Left hindlimb (tissue), 1 donor: ENCODE measurements around the gene XYLT1.

Experiments
- DNase-seq: peaks from one replicate; pipeline ENCODE4 v3.0.0-alpha.2; 2018

The XYLT1 gene

GRCh38 chr16:17454162-17454730 lies 16.5 kb downstream of the XYLT1 start:
- no peak for DNase-seq

DNA sequence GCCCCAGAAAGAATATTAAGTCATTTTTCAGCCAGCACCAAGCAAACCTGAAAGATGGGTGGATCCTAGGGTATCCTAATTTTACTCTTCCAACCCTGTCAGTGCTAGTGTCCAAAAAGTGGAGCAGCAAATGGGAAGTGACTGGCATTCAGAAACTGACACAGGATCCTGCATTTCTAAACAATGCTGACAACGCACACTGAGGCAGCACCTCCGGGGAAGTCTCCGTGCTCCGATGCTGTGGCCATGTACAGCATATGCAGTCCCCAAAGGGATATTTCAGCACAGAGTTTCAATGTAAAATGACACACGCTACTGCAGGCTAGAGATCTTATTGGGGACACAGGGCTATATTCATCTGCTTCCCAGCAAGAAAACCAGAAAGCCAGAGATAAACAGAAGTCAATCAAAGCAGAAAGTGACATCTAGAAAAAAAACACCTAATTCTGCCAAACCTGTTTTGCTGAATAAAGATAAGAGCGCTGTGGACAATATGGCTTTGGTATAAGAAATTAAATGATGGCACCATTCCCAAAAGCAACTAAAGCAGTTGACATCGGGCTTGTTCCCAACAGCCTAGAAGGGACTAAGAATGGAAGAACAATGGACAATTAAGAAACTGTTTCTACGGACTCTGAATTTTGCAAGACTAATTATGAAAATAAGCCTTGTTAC lies 17.3 kb downstream of the XYLT1 start:
- DNase-seq, result no peak

DNA sequence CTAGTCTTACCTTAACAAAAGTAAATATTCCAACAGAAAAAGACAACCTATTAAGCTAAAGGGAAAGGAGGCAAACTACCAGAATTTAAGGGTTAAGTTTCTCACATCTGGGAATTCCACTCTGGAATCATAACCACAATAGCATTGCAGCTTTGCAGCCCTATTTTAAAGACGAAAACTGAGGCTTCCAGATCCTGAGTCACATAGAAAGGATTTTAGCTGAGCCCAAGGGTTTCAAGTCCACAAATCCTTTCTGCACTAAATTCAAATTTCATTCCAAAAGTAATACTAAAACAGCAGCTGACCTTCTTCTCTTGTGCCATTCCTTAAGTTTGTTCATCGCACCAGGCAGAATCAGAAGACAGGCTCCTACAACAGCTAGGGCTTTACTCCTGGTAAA lies 17.8 kb downstream of the XYLT1 start:
- no peak for DNase-seq

DNA sequence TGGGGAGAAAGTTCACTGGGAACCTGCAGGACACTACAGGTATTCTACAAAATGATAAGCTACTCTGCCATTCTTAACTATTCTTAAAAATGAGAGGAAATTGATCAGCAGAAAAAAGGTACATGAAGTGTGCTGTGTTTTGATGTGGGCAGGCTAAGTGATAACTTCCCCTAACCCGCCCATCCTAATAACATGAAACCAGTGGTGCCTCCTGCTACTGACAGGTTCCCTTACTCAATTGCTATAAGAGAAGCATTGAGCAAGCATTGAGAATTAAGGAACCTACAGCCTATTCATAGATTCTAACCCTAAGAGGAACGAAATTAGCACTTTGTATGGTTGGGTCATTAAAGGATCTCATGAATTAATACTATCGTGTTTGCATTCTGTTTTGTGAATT lies 18.9 kb downstream of the XYLT1 start:
- DNase-seq, result no peak

- no peak for DNase-seq
Measured at GRCh38 chr16:17450291-17450690, 20.5 kb downstream of the XYLT1 start.

GRCh38 chr16:17448640-17449638 lies 21.8 kb downstream of the XYLT1 start:
- DNase-seq, result no peak

GRCh38 chr16:17447101-17447569 lies 23.6 kb downstream of the XYLT1 start:
- DNase-seq, result no peak

GRCh38 chr16:17446661-17447060 lies 24.1 kb downstream of the XYLT1 start:
- no peak for DNase-seq

DNA sequence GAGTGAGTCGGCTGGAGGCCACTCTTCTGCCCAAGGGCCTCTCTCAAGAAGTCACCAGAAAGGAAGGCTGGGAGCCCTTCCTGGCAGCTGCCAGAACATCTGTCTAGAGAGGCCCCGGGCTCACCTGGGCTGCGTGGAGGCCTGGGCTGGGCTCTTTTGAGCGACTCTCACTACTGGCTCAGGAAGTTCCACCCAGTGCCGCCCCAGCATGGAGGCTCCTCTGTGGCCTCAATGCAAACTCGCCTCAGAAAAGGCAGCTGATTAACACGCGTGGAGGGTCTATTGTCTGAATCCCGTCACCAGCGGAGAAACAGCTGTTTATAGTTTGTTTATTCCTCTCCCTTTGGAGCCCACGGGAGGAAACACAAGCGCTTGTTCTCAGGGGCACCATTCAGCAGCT lies 25.3 kb downstream of the XYLT1 start:
- DNase-seq, result no peak

DNA sequence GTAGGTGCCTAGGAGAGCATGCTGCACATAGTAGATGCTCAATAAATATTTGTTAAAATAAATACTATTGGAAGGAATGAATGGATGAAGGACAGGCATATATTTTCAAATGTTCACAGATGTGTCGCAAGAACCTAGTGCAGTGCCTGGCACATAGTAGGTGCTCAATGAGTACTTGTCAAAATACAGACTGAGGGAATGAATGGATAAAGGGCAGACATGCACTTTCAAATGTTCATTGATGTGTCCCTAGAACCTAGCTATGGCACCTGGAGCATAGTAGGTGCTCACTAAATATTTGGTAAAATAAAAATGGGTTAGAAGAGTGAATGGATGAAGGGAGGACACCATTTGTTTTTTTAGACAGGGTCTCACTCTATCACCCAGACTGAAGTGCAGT lies 26.1 kb downstream of the XYLT1 start:
- no peak for DNase-seq

DNA sequence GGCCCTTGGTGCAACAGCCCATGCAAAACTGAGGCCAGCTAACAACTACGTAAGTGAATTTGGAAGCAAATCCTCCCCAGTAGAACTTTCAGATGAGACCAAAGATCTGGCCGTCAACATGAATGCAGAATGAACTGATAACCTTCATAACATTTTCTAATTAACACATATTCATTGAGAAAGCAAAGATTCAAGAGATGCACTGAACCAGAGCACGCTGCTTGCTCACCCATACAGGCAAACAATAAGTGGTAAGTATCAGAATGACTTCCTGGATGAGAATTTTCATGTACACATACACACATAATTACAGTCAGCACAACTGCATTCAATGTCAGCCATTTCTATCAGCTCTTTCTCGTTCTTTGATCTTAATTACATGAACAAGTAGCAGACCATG lies 30.6 kb downstream of the XYLT1 start:
- DNase-seq, result no peak

- DNase-seq, result no peak
Measured at GRCh38 chr16:17439580-17439979, 31.2 kb downstream of the XYLT1 start.

GRCh38 chr16:17437981-17438380 lies 32.8 kb downstream of the XYLT1 start:
- DNase-seq, result no peak

DNA sequence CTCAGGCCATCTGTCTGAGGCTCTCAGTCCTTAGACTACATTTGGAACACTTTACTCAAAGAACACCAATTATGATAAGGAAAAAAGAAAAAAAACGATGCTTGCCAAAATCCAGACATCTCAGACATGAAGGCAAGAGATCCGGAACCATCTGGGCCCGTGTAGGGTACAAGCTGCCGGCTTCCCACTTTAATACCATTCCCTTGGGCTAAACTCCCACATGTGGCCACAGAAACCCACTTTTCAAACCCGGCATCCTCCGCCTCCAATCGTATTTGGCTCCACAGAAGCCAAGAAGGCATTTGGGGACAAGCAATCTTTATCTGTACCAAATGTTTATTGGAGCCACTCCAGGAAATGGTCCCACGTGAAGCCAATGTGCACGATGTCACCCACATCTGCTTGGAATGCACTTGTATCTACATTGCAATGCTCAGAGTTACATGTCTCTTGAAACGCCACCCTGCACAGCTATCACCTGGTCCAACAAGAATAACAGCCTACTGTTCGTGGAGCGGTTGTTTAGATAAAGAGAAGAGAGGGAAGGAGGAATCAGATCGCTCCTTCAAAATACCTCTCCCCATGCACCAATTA lies 33.5 kb downstream of the XYLT1 start:
- DNase-seq, result no peak

GRCh38 chr16:17435318-17435717 lies 35.4 kb downstream of the XYLT1 start:
- DNase-seq, result no peak

DNA sequence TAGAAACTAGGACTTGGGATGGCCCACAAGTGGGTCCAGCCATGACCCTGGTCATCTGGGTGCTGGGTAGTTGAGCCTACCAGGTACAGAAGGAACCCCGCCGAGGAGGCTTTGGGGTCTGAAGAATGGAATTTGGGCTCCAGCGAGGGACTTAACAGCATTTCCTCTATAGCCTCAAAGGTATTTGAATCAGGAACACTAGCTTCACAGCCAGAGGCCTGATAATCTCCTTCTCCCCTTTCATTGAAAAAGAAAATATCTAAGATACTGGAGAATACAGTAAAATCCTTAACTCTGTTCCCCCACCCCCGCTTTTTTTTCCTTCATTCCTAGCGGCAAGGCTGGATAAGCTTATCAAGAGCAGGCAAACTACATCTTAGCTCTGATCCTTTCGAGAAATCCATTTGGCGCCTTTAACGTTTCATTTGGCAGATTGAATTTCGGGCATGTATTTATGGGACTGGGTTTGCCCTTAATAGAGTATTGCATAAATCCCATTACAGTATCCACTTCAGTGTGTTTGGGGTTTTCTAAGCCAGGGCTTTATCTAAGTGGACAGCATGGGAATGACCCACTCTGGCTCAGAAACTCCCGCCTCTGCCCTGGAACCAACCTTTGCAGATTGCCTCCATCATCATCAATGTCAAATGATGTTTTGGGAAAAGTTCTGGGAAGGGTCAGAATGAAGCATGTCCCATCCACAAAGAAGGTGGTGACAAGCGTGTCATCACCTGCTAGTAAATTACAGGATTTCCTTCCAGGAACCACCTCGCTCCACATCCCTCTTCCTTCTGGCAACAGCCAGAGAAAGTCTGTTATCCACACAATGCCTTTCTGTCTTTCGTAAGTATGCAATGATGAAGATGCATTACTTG lies 36.9 kb downstream of the XYLT1 start:
- DNase-seq, result no peak

DNA sequence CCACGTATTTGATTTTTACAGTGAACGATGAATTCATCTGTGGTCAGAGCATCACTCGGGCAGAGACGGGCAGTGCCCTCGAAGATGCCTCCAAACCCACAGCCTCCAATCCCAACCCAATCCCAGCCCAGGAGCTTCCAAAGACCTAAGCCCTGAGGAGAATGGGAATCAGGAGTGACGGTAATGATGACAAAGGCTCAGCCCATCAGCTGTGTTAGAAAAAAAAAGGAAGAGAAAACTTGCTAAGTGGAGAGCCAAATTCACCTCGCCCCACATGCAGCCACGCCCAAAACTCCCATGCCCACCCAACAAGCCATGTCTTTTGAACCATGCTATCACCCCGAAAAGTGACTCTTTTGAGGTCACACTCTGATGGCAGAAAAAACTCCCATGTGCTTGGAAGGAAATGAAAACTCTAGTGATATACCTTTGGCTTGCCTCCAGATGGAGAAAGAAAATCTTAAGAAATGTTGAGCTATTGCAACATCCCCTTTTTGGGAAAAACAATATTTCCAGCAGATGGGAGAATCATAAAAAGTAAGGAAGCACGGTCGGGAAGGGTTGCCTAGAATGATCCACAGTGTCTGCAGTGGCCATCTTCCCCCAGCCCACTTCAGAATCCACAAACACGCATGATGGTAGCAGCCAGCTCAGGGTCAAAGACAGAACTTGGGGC lies 37.7 kb downstream of the XYLT1 start:
- DNase-seq, result no peak

DNA sequence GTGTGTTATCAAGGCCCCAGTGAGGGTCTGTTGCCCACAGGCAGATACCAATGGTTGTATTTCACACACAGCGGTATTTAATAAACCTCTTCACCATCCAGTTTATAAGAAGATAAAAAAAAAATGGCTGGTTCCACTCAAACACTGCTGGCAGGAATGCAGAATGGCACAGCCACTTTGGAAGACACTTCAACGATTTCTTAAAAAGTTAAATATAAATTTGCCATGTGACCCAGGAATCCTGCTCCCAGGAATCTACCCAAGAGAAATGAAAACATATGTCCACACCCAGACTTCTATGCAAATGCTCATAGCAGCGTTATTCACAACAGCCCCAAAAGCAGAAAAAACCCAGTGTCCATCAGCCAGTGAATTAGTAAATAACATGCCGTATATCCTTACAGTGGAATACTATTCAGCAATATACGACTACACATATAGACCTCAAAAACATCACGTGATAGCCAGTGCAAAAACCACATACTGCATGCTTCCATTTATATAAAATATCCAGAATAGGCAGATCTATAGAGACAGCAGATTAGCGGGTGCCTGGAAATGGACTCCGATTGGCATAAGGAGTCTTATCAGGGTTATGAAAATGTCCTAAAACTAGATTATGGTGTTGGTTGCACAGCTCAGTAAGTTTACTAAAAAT lies 38.7 kb downstream of the XYLT1 start:
- DNase-seq, result no peak

DNA sequence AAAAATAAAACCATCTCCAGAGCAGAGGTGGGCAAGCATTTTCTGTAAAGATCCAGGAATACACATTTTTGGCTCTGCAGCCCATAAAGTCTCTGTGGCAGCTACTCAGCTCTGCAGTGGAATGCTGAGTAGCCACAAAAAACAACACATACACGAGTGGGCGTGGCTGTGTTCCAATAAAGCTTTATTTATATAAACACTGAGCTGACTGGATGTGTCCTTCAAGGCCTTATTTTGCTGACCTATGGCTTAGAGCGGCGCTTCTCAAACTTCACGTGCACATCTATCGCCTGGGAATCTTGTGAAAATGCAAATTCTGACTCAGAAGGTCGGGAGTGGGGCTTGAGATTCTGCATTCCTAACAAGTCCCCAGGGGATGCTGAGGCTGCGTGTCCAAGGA lies 39.7 kb downstream of the XYLT1 start:
- no peak for DNase-seq

DNA sequence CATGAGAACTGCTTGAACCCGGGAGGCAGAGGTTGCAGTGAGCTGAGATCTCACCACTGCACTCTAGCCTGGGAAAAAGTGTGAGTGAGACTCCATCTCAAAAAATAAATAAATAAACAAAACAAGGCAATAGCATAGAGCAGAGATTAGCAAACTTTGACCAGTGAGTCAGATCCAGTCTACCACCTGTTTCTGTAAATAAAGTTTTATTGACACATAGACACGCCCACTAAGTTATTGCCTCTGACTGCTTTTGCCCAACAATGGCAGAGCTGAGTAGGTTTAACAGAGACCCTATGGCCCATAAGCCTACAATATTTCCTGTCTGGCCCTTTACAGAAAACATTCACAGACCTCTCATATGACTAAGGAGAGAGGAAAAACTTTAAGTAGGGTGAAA lies 44.3 kb downstream of the XYLT1 start:
- DNase-seq, result no peak

DNA sequence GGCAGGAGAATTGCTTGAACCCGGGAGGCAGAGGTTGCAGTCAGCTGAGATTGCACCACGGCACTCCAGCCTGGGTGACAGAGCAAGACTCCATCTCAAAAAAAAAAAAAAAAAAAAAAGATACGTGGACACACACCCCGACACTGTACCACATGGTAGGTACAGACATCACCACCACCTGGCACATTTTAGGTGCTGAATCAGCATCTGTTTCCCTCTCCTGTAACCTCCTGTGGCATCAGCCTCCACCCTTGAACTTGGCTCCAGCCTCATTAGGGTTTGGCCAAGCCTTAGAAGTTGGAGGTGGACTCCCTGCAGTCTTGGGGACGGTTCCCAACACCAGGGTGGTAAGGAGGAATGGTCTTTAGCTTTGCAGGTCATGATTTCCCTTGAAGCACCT lies 46.0 kb downstream of the XYLT1 start:
- DNase-seq, result no peak
